Heart left ventricle (tissue), 16 donors: ENCODE measurements around the gene HOGA1. TPM values are rescaled to one million over a fixed set of nuclear protein-coding genes. Genes with fewer than 3 reads are reported as not detected.

Source experiments
- ATAC-seq, 4 donors: fragments of 200-7000 bp; cut with Tn5 transposase; one replicate each; pipeline ENCODE4 v1.9.1; 2020 to 2022; ENCODE audit warnings: moderate library complexity in 4 of 4, mild to moderate bottlenecking in 3 of 4, moderate number of reproducible peaks in 1 of 4
- DNase-seq, 5 donors: peaks; one replicate each; pipeline ENCODE4 v3.0.0-alpha.2; 2020
- H3K27ac ChIP-seq, 12 donors: fragments of 200-600 bp; sonication (generic) in 4 of 12; one replicate each; pipeline versions ENCODE4 v1.5.0 to v1.8.0; 2016 to 2022; ENCODE audit warnings: mild to moderate bottlenecking in 2 of 12
- H3K27me3 ChIP-seq, 9 donors: fragments of 200-600 bp; sonication (generic) in 2 of 9; one replicate each; pipeline versions ENCODE4 v1.5.1 to v1.8.0; 2016 to 2022; ENCODE audit warnings: mild to moderate bottlenecking in 3 of 9
- H3K36me3 ChIP-seq, 9 donors: fragments of 200-600 bp; sonication (generic) in 2 of 9; one replicate each; pipeline versions ENCODE4 v1.5.0 to v1.8.0; 2018 to 2022; ENCODE audit warnings: mild to moderate bottlenecking in 2 of 9
- H3K4me1 ChIP-seq, 12 donors: fragments of 200-600 bp; sonication (generic) in 4 of 12; one replicate each; pipeline versions ENCODE4 v1.5.0 to v1.8.0; 2016 to 2022; ENCODE audit warnings: mild to moderate bottlenecking in 3 of 12
- H3K4me3 ChIP-seq, 12 donors: fragments of 200-600 bp; sonication (generic) in 4 of 12; one replicate each; pipeline versions ENCODE4 v1.5.0 to v1.8.0; 2017 to 2022; ENCODE audit warnings: mild to moderate bottlenecking in 9 of 12, moderate library complexity in 4 of 12
- H3K9me3 ChIP-seq, 12 donors: fragments of 200-600 bp; sonication (generic) in 4 of 12; one replicate each; pipeline versions ENCODE4 v1.5.0 to v1.8.0; 2016 to 2022; ENCODE audit warnings: mild to moderate bottlenecking in 1 of 12
- CTCF ChIP-seq, 12 donors: fragments of 200-600 bp; sonication (generic) in 4 of 12; IDR thresholded peaks; one replicate each; pipeline versions ENCODE4 v1.5.0 to v1.8.0; 2018 to 2022; ENCODE audit warnings: antibody characterized with exemption in 12 of 12, mild to moderate bottlenecking in 5 of 12
- POLR2A ChIP-seq, 2 donors: fragments of 450-650 bp; IDR thresholded peaks; one replicate each; pipeline ENCODE4 v1.6.1; 2017; ENCODE audit warnings: antibody characterized with exemption in 2 of 2, mild to moderate bottlenecking in 2 of 2, moderate library complexity in 2 of 2
- WGBS, 4 donors: extraction: QIAGEN DNeasy Blood & Tissue Kit in 2 of 4; methylation state at CpG; one replicate each; pipeline versions ENCODE4 v1.1.5 to v1.1.7; 2013 to 2018; 5-methylcytosine and 5-hydroxymethylcytosine counted together
- intact Hi-C, 10 donors: fragments of 100-400 bp; cut with DNase I; formaldehyde crosslinking; loops; one replicate each; pipeline versions ENCODE4 v1.11.1 to v1.14.2; 2022
- polyA plus RNA-seq, 2 donors: library from polyadenylated mRNA; stranded (reverse); fragments of 200-250 nt; gene quantifications; one replicate each; pipeline ENCODE4 v1.2.3, GENCODE V29; 2013
- total RNA-seq, 9 donors: library from RNA; depleted of rRNA in 2 of 9; stranded (reverse); fragments of >200 nt in 2 of 9; fragmentation: NEBNext Ultra II Directional in 3 of 9; extraction: Animal tissue kit (Norgen Biotek cat#: 25700) in 3 of 9; gene quantifications; one replicate each; pipeline versions ENCODE4 v1.1.0 to v1.2.4, GENCODE V29; 2016 to 2023
- donor health status: ischemic (EF 13 %, LVEDD 7.1; RV severe dilation, severe dysfunction).
- donor health status: healthy with polysubstance abuse.
- donor health status: DM: no; HTN: yes; CAD: no.
- donor health status: DM: no; HTN: no; CAD: no.
- donor health status: ischemic (EF 25% LVEDD 6.9; RV normal size, moderate dysfunction).
- donor health status: ischemic (EF 25% LVEDD 5.7; RV mildly dilated, moderate dysfunction).
- donor health status: healthy.
- donor health status: DM: yes; HTN: yes; CAD: no.
- donor health status: ischemic (EF 35%, LVEDD 5.7; RV mildly dilated, moderate dysfunction).
- donor health status: nonischemic (EF 11% LVEDD 7.7; RV severe dilation, severe dysfunction).
- donor health status: DM: yes; HTN: yes; CAD: no.
- donor health status: PGD.
- donor health status: ischemic (EF 29% LVEDD 5.4; RV normal size, mild dysfunction).
- donor health status: nonischemic (EF 23%, LVEDD 6.1; RV moderate dilation, normal function).

HOGA1 gene
- total and polyA plus RNA-seq, 11 donors: 7.5 to 82.6 (median 20.4) TPM

GRCh38 chr10:97584798-97585438 is 729 bp downstream of the HOGA1 start:
- peak overlapping the region; percentile 67 to 96 (median 84) for H3K27ac ChIP-seq
- DNase-seq (peak in 1 of 5 donors; percentile 56), ATAC-seq (peak; percentile 41 to 63 (median 56))
- H3K4me3 ChIP-seq: peak overlapping the region in 2 of 12 donors; percentile 3 to 15
- intact Hi-C loops: loop anchor here in 1 of 10 donors (1.0 kb wide), 1 partner anchor 11 kb away; no protein-coding TSS in a partner anchor
- WGBS, 4 donors: 69 to 85% (median 80%) methylated on average over 4 to 5 of the region's 5 CpGs
- H3K27me3 ChIP-seq: no peaks in the 10 kb centered on the region
- peaks cover 0 to 2% (median 0%) of the 10 kb centered on the region in 9 donors for H3K36me3 ChIP-seq
- H3K4me1 ChIP-seq: peaks cover 0 to 43% (median 4%) of the 10 kb centered on the region in 12 donors
- no peaks in the 10 kb centered on the region for H3K9me3 ChIP-seq
- no peak for TF ChIP-seq CTCF (IDR thresholded peaks at IDR 0.05)
- no peak for TF ChIP-seq POLR2A (IDR thresholded peaks at IDR 0.05)

- peak overlapping the region in 11 of 12 donors; percentile 56 to 96 (median 84) for H3K27ac ChIP-seq
- intact Hi-C loops: loop anchor here in 1 of 10 donors (1.0 kb wide), 1 partner anchor 11 kb away; no protein-coding TSS in a partner anchor
- TF ChIP-seq POLR2A (IDR thresholded peaks at IDR 0.05): no peak
- H3K4me1 ChIP-seq: peaks cover 0 to 43% (median 4%) of the 10 kb centered on the region in 12 donors
- H3K9me3 ChIP-seq: no peaks in the 10 kb centered on the region
- H3K36me3 ChIP-seq: no peaks in the 10 kb centered on the region
- DNase-seq: no peak
- ATAC-seq: peak in 1 of 4 donors; percentile 2
- 86 to 93% (median 89%) methylated on average over 5 of the region's 5 CpGs for WGBS, 4 donors
- H3K27me3 ChIP-seq: no peaks in the 10 kb centered on the region
- H3K4me3 ChIP-seq: no peak overlapping the region
Observed at GRCh38 chr10:97585439-97585811, 1.2 kb downstream of the HOGA1 start.

- intact Hi-C loops: no loop called here
- H3K9me3 ChIP-seq: no peaks in the 10 kb centered on the region
- peak overlapping the region in 8 of 12 donors; percentile 22 to 96 (median 85) for H3K27ac ChIP-seq
- no peak for ATAC-seq
- DNase-seq: no peak
- H3K4me3 ChIP-seq: no peak overlapping the region
- H3K27me3 ChIP-seq: no peaks in the 10 kb centered on the region
- TF ChIP-seq CTCF (IDR thresholded peaks at IDR 0.05) (no peak), POLR2A (IDR thresholded peaks at IDR 0.05) (no peak)
- peaks cover 0 to 36% (median 3%) of the 10 kb centered on the region in 12 donors for H3K4me1 ChIP-seq
- WGBS, 4 donors: 75 to 89% (median 86%) methylated on average over 2 of the region's 2 CpGs
- H3K36me3 ChIP-seq: no peaks in the 10 kb centered on the region
Observed at GRCh38 chr10:97587183-97587582, 3.0 kb downstream of the HOGA1 start.

GRCh38 chr10:97589479-97589878 is 5.3 kb downstream of the HOGA1 start, which contains the start of gene C10orf62:
TSS of gene C10orf62 (plus strand) at chr10:97589721. CDS start at chr10:97589898, 177 bp downstream.
- Histone ChIP-seq H3K9me3 (no peaks in the 10 kb centered on the region), H3K36me3 (no peaks in the 10 kb centered on the region), H3K4me3 (no peak within 1 kb of the TSS), H3K27ac (peak within 1 kb of the TSS in 2 of 12 donors; percentile 2 to 43), H3K27me3 (no peaks in the 10 kb centered on the region), H3K4me1 (peaks cover 0 to 33% (median 8%) of the 10 kb centered on the region in 12 donors)
- no peak for TF ChIP-seq POLR2A (IDR thresholded peaks at IDR 0.05)
- no peak for TF ChIP-seq CTCF (IDR thresholded peaks at IDR 0.05)
- intact Hi-C loops: no loop called here
- 55 to 79% (median 68%) methylated on average over 2 to 3 of the region's 3 CpGs for WGBS, 4 donors
- DNase-seq (peak in 1 of 5 donors; percentile 37), ATAC-seq (no peak)
